Liver (tissue), 9 donors: Measurements from ENCODE around the gene RTF1. TPM values are rescaled to one million over a fixed set of nuclear protein-coding genes. Genes with fewer than 3 reads are reported as not detected.

ENCODE experiments used
- DNase-seq: peaks from one replicate; pipeline ENCODE4 v3.0.0-alpha.2; 2017; ENCODE audit warnings: low spot score
- H3K27ac ChIP-seq, 2 donors: one replicate each; pipeline ENCODE4 v1.7.0; 2013; ENCODE audit warnings: inconsistent platforms in 2 of 2, low read length in 2 of 2, control low read depth in 1 of 2, low read depth in 1 of 2, mild to moderate bottlenecking in 1 of 2
- H3K27me3 ChIP-seq, 4 donors: one replicate each; pipeline versions ENCODE4 v1.6.1 to v1.7.0; 2013; ENCODE audit warnings: low read length in 3 of 4, inconsistent platforms in 1 of 4, mild to moderate bottlenecking in 1 of 4, moderate library complexity in 1 of 4; ENCODE audit not compliant: control insufficient read depth in 4 of 4, insufficient read depth in 4 of 4
- H3K36me3 ChIP-seq, 4 donors: one replicate each; pipeline versions ENCODE4 v1.6.1 to v1.7.0; 2013; ENCODE audit warnings: low read length in 3 of 4, mild to moderate bottlenecking in 3 of 4, low read depth in 1 of 4, moderate library complexity in 1 of 4; ENCODE audit not compliant: control insufficient read depth in 4 of 4, insufficient read depth in 3 of 4
- H3K4me1 ChIP-seq, 4 donors: one replicate each; pipeline versions ENCODE4 v1.6.1 to v1.7.0; 2013; ENCODE audit warnings: low read length in 3 of 4, mild to moderate bottlenecking in 3 of 4, moderate library complexity in 1 of 4; ENCODE audit not compliant: control insufficient read depth in 4 of 4, insufficient read depth in 4 of 4
- H3K4me3 ChIP-seq, 3 donors: one replicate each; pipeline versions ENCODE4 v1.6.1 to v1.7.0; 2013; ENCODE audit warnings: low read length in 3 of 3, control low read depth in 1 of 3, low read depth in 1 of 3, mild to moderate bottlenecking in 1 of 3
- H3K9ac ChIP-seq, 2 donors: one replicate each; pipeline ENCODE4 v1.7.0; 2013; ENCODE audit warnings: low read length in 2 of 2, mild to moderate bottlenecking in 2 of 2, moderate library complexity in 2 of 2, control low read depth in 1 of 2, low read depth in 1 of 2
- H3K9me3 ChIP-seq, 4 donors: one replicate each; pipeline versions ENCODE4 v1.6.1 to v1.7.0; 2013; ENCODE audit warnings: low read length in 3 of 4; ENCODE audit not compliant: control insufficient read depth in 4 of 4
- CTCF ChIP-seq: fragments of 150-350 bp; IDR thresholded peaks from 2 replicates; pipeline ENCODE4 v1.5.1; 2017; ENCODE audit warnings: improper control_type of control experiment, low read depth, low read length; ENCODE audit not compliant: missing input control
- EGR1 ChIP-seq, 2 donors: IDR thresholded peaks; 2 replicates each; pipeline ENCODE4 v1.6.1; 2016 to 2018; ENCODE audit warnings: antibody characterized with exemption in 2 of 2, low read depth in 2 of 2
- FOXA1 ChIP-seq: IDR thresholded peaks from 2 replicates; pipeline ENCODE4 v1.6.1; 2016; ENCODE audit warnings: antibody characterized with exemption
- FOXA2 ChIP-seq: IDR thresholded peaks from 2 replicates; pipeline ENCODE4 v1.6.1; 2016; ENCODE audit warnings: antibody characterized with exemption
- GABPA ChIP-seq, 2 donors: IDR thresholded peaks in 1 of 2; conservative IDR thresholded peaks in 1 of 2; 2 replicates each; pipeline ENCODE4 v1.6.1; 2016; ENCODE audit warnings: antibody characterized with exemption in 2 of 2, mild to moderate bottlenecking in 1 of 2, moderate library complexity in 1 of 2
- HNF4A ChIP-seq, 2 donors: conservative IDR thresholded peaks; 2 replicates each; pipeline ENCODE4 v1.6.1; 2016; ENCODE audit warnings: antibody characterized with exemption in 2 of 2, mild to moderate bottlenecking in 2 of 2
- HNF4G ChIP-seq: IDR thresholded peaks from 2 replicates; pipeline ENCODE4 v1.6.1; 2016; ENCODE audit warnings: antibody characterized with exemption
- MAX ChIP-seq: IDR thresholded peaks from 2 replicates; pipeline ENCODE4 v1.6.1; 2016; ENCODE audit warnings: antibody characterized with exemption
- NR2F2 ChIP-seq: IDR thresholded peaks from 2 replicates; pipeline ENCODE4 v1.6.1; 2016; ENCODE audit warnings: antibody characterized with exemption
- RAD21 ChIP-seq, 2 donors: IDR thresholded peaks; 2 replicates each; pipeline ENCODE4 v1.6.1; 2016; ENCODE audit warnings: antibody characterized with exemption in 2 of 2, mild to moderate bottlenecking in 2 of 2
- REST ChIP-seq: IDR thresholded peaks from 2 replicates; pipeline ENCODE4 v1.6.1; 2016; ENCODE audit warnings: antibody characterized with exemption, mild to moderate bottlenecking
- RXRA ChIP-seq, 2 donors: IDR thresholded peaks; 2 replicates each; pipeline ENCODE4 v1.6.1; 2017 to 2018; ENCODE audit warnings: antibody characterized with exemption in 2 of 2, mild to moderate bottlenecking in 1 of 2
- SP1 ChIP-seq: IDR thresholded peaks from 2 replicates; pipeline ENCODE4 v1.6.1; 2018; ENCODE audit warnings: antibody characterized with exemption, mild to moderate bottlenecking
- YY1 ChIP-seq: IDR thresholded peaks from 2 replicates; pipeline ENCODE4 v1.6.1; 2016; ENCODE audit warnings: antibody characterized with exemption, mild to moderate bottlenecking
- ZBTB33 ChIP-seq: IDR thresholded peaks from 2 replicates; pipeline ENCODE4 v1.6.1; 2016; ENCODE audit warnings: antibody characterized with exemption
- WGBS: extraction: QIAGEN DNeasy Blood & Tissue Kit; methylation state at CpG from one replicate; pipeline ENCODE4 v1.1.7; 2013; 5-methylcytosine and 5-hydroxymethylcytosine counted together
- polyA plus RNA-seq, 2 donors: library from polyadenylated mRNA; stranded (reverse) in 1 of 2; unstranded in 1 of 2; fragments of 200-250 nt in 1 of 2; fragments of >200 nt in 1 of 2; fragmentation: Nextera tagmentation in 1 of 2; extraction: Ambion mirVana in 1 of 2; gene quantifications; one replicate each; pipeline versions ENCODE4 v1.2.1 to v1.2.3, GENCODE V29; 2013 to 2015
- total RNA-seq, 2 donors: library from RNA; depleted of rRNA; stranded (reverse); fragments of >200 nt; gene quantifications; one replicate each; pipeline ENCODE4 v1.2.3, GENCODE V29; 2014
- donor health status: healthy.
- donor health status: healthy.
- donor health status: healthy.
- donor health status: healthy.
- donor health status: healthy.

RTF1 gene
- total and polyA plus RNA-seq, 4 donors: 8.3 to 37.7 (median 12.1) TPM

- no peaks in the 10 kb centered on the region for H3K27me3 ChIP-seq
Measured at GRCh38 chr15:41505776-41506175, 88.9 kb downstream of the RTF1 start.

More at GRCh38 chr15:41505776-41506175, 88.9 kb downstream of the RTF1 start:
- TF ChIP-seq RXRA (IDR thresholded peaks at IDR 0.05) (no peak), HNF4A (conservative IDR thresholded peaks at IDR 0.05) (no peak), ZBTB33 (no peak), FOXA1 (no peak), HNF4G (no peak), CTCF (no peak), FOXA2 (no peak), NR2F2 (no peak), RAD21 (IDR thresholded peaks at IDR 0.05) (no peak), YY1 (no peak), REST (no peak), GABPA (IDR thresholded peaks at IDR 0.05 in 1 of 2, conservative IDR thresholded peaks at IDR 0.05 in 1 of 2) (no peak), MAX (no peak), EGR1 (IDR thresholded peaks at IDR 0.05; ENCODE audit: low read depth in 2 of 2) (no peak), SP1 (no peak)
- Histone ChIP-seq H3K36me3 (no peaks in the 10 kb centered on the region), H3K4me3 (no peak overlapping the region), H3K4me1 (peaks cover 0 to 14% (median 4%) of the 10 kb centered on the region in 4 donors), H3K9me3 (no peaks in the 10 kb centered on the region), H3K27ac (no peak overlapping the region), H3K9ac (no peak overlapping the region)
- no peak for DNase-seq
- 95% methylated on average over 4 of the region's 4 CpGs for WGBS
